Esophagus squamous epithelium (tissue), 5 donors: Measurements from ENCODE around the gene INPP5D. TPM values are rescaled to one million over a fixed set of nuclear protein-coding genes. Genes with fewer than 3 reads are reported as not detected.

Experiments
- DNase-seq: peaks from one replicate; lab custom pipeline; 2025; lab: John Stamatoyannopoulos, UW
- H3K27ac ChIP-seq, 4 donors: fragments of 200-600 bp; sonication (generic); one replicate each; pipeline ENCODE4 v1.5.1; 2016 to 2019; ENCODE audit warnings: mild to moderate bottlenecking in 1 of 4
- H3K27me3 ChIP-seq, 4 donors: fragments of 200-600 bp; sonication (generic); 1 replicate in 3 of 4; 2 replicates in 1 of 4; pipeline versions ENCODE4 v1.5.1 to v1.6.0; 2017 to 2021; ENCODE audit warnings: antibody characterized with exemption in 1 of 4
- H3K36me3 ChIP-seq, 3 donors: fragments of 200-600 bp; sonication (generic); one replicate each; pipeline ENCODE4 v1.5.1; 2016 to 2019
- H3K4me1 ChIP-seq, 3 donors: fragments of 200-600 bp; sonication (generic); one replicate each; pipeline ENCODE4 v1.5.1; 2017 to 2019
- H3K4me3 ChIP-seq, 4 donors: fragments of 200-600 bp; sonication (generic); 1 replicate in 3 of 4; 2 replicates in 1 of 4; pipeline ENCODE4 v1.5.1; 2016 to 2019; ENCODE audit warnings: mild to moderate bottlenecking in 2 of 4, moderate library complexity in 1 of 4
- H3K9me3 ChIP-seq, 3 donors: fragments of 200-600 bp; sonication (generic); one replicate each; pipeline ENCODE4 v1.5.1; 2016 to 2019
- CTCF ChIP-seq, 6 experiments: fragments of 450-650 bp in 4 of 6; fragments of 200-600 bp in 2 of 6; sonication (generic) in 2 of 6; IDR thresholded peaks; one replicate each; pipeline ENCODE4 v1.5.1; 2016 to 2019; ENCODE audit warnings: antibody characterized with exemption in 6 of 6, mild to moderate bottlenecking in 4 of 6, moderate library complexity in 4 of 6
- POLR2A ChIP-seq, 4 donors: fragments of 450-650 bp; IDR thresholded peaks; one replicate each; pipeline ENCODE4 v1.6.1; 2017; ENCODE audit warnings: antibody characterized with exemption in 4 of 4, mild to moderate bottlenecking in 4 of 4, moderate library complexity in 3 of 4
- WGBS, 2 donors: methylation state at CpG; one replicate each; pipeline ENCODE4 v1.1.5; 2018; 5-methylcytosine and 5-hydroxymethylcytosine counted together
- intact Hi-C: fragments of 100-400 bp; cut with DNase I; formaldehyde crosslinking; loops from one replicate; pipeline ENCODE4 v1.15.0; 2022
- total RNA-seq, 4 donors: library from RNA; depleted of rRNA; stranded (reverse); fragments of >200 nt; gene quantifications; one replicate each; pipeline ENCODE4 v1.1.0, GENCODE V29; 2016
- donor health status: DM: yes; HTN: yes; CAD: no.

INPP5D gene
- total RNA-seq, 4 donors from 2014 or later = 2.2 to 36.0 (median 10.2) TPM

GRCh38 chr2:233202531-233202944 is 142.4 kb downstream of the INPP5D start:
- peaks cover 0 to 38% (median 0%) of the 10 kb centered on the region in 3 donors for H3K36me3 ChIP-seq
- TF ChIP-seq CTCF (IDR thresholded peaks at IDR 0.05) = no peak
- TF ChIP-seq POLR2A (IDR thresholded peaks at IDR 0.05) = no peak

GRCh38 chr2:233203060-233203459 is 142.9 kb downstream of the INPP5D start:
- Histone ChIP-seq H3K4me3 (no peak overlapping the region), H3K27ac (peak overlapping the region in 1 of 4 donors; percentile 5), H3K9me3 (peaks cover 0 to 13% (median 6%) of the 10 kb centered on the region in 3 donors), H3K36me3 (peaks cover 0 to 33% (median 0%) of the 10 kb centered on the region in 3 donors), H3K27me3 (no peaks in the 10 kb centered on the region), H3K4me1 (peaks cover 0 to 3% (median 0%) of the 10 kb centered on the region in 3 donors)
- DNase-seq = no peak
- TF ChIP-seq CTCF (IDR thresholded peaks at IDR 0.05) (no peak), POLR2A (IDR thresholded peaks at IDR 0.05) (no peak)
- 90 to 97% methylated on average over 5 of the region's 5 CpGs for WGBS, 2 donors
- intact Hi-C loops = no loop called here

More at GRCh38 chr2:233202531-233202944, 142.4 kb downstream of the INPP5D start:
- intact Hi-C loops = no loop called here
- Histone ChIP-seq H3K9me3 (peaks cover 0 to 13% (median 6%) of the 10 kb centered on the region in 3 donors), H3K27ac (peak overlapping the region in 1 of 4 donors; percentile 5), H3K4me3 (no peak overlapping the region), H3K27me3 (no peaks in the 10 kb centered on the region), H3K4me1 (no peaks in the 10 kb centered on the region)
- 40 to 82% methylated on average over 1 to 3 of the region's 5 CpGs for WGBS, 2 donors
- no peak for DNase-seq

- Histone ChIP-seq H3K4me3 (no peak overlapping the region), H3K4me1 (peaks cover 0 to 17% (median 2%) of the 10 kb centered on the region in 3 donors), H3K36me3 (peaks cover 0 to 26% (median 0%) of the 10 kb centered on the region in 3 donors), H3K27ac (no peak overlapping the region), H3K27me3 (no peaks in the 10 kb centered on the region), H3K9me3 (peaks cover 0 to 13% (median 6%) of the 10 kb centered on the region in 3 donors)
- intact Hi-C loops = no loop called here
- DNase-seq = no peak
- TF ChIP-seq POLR2A (IDR thresholded peaks at IDR 0.05) (no peak), CTCF (IDR thresholded peaks at IDR 0.05) (no peak)
- 86 to 92% methylated on average over 14 to 22 of the region's 50 CpGs for WGBS, 2 donors
Measured at GRCh38 chr2:233204286-233204936, 144.3 kb downstream of the INPP5D start.

- no peak overlapping the region for H3K27ac ChIP-seq
- no peak for DNase-seq
- WGBS, 2 donors = 85% methylated on average over 5 to 7 of the region's 10 CpGs
- TF ChIP-seq CTCF (IDR thresholded peaks at IDR 0.05) = no peak
- no peaks in the 10 kb centered on the region for H3K27me3 ChIP-seq
- H3K4me3 ChIP-seq = no peak overlapping the region
- peaks cover 0 to 57% (median 12%) of the 10 kb centered on the region in 3 donors for H3K4me1 ChIP-seq
- peaks cover 0 to 13% (median 0%) of the 10 kb centered on the region in 3 donors for H3K36me3 ChIP-seq
- intact Hi-C loops = no loop called here
- H3K9me3 ChIP-seq = peaks cover 0 to 2% (median under 1%) of the 10 kb centered on the region in 3 donors
Measured at GRCh38 chr2:233208382-233209116, 148.4 kb downstream of the INPP5D start.

GRCh38 chr2:233209117-233209532 is 149.0 kb downstream of the INPP5D start:
- H3K36me3 ChIP-seq = peaks cover 0 to 7% (median 0%) of the 10 kb centered on the region in 3 donors
- H3K9me3 ChIP-seq = no peaks in the 10 kb centered on the region
- no peak overlapping the region for H3K27ac ChIP-seq
- no peaks in the 10 kb centered on the region for H3K27me3 ChIP-seq
- H3K4me1 ChIP-seq = peaks cover 0 to 57% (median 12%) of the 10 kb centered on the region in 3 donors
- no peak overlapping the region for H3K4me3 ChIP-seq
- intact Hi-C loops = no loop called here
- TF ChIP-seq CTCF (IDR thresholded peaks at IDR 0.05) = no peak
- no peak for TF ChIP-seq POLR2A (IDR thresholded peaks at IDR 0.05)
- 51 to 63% methylated on average over 2 to 4 of the region's 4 CpGs for WGBS, 2 donors
- DNase-seq = no peak
